Ascending aorta (tissue), 2 donors: Measurements from ENCODE around the gene C16orf54. TPM values are rescaled to one million over a fixed set of nuclear protein-coding genes. Genes with fewer than 3 reads are reported as not detected.
"Not testable (repeated sequence)": the region's sequence is repeated elsewhere in the genome, so short reads cannot be mapped to it uniquely, and the experiment has no call there.

Source experiments
- DNase-seq, 2 donors: peaks; one replicate each; pipeline ENCODE4 v3.0.0-alpha.2; 2019; ENCODE audit warnings: low spot score in 2 of 2
- H3K27ac ChIP-seq, 2 donors: fragments of 200-600 bp; sonication (generic); one replicate each; pipeline ENCODE4 v1.5.1; 2016 to 2017; ENCODE audit warnings: mild to moderate bottlenecking in 1 of 2
- H3K27me3 ChIP-seq: fragments of 200-600 bp; sonication (generic); one replicate; pipeline ENCODE4 v1.5.1; 2017
- H3K36me3 ChIP-seq, 2 donors: fragments of 200-600 bp; sonication (generic); one replicate each; pipeline ENCODE4 v1.5.1; 2016
- H3K4me1 ChIP-seq, 2 donors: fragments of 200-600 bp; sonication (generic); one replicate each; pipeline ENCODE4 v1.5.1; 2016 to 2017; ENCODE audit warnings: mild to moderate bottlenecking in 1 of 2
- H3K4me3 ChIP-seq, 2 donors: fragments of 200-600 bp; sonication (generic); one replicate each; pipeline ENCODE4 v1.5.1; 2016 to 2017; ENCODE audit warnings: mild to moderate bottlenecking in 1 of 2
- H3K9me3 ChIP-seq, 2 donors: fragments of 200-600 bp; sonication (generic); one replicate each; pipeline ENCODE4 v1.5.1; 2016
- CTCF ChIP-seq, 3 experiments: fragments of 200-600 bp in 2 of 3; fragments of 450-650 bp in 1 of 3; sonication (generic) in 2 of 3; IDR thresholded peaks; one replicate each; pipeline ENCODE4 v1.5.1; 2016 to 2019; ENCODE audit warnings: antibody characterized with exemption in 3 of 3, mild to moderate bottlenecking in 1 of 3, moderate library complexity in 1 of 3
- intact Hi-C: fragments of 100-400 bp; cut with DNase I; formaldehyde crosslinking; loops from one replicate; pipeline ENCODE4 v1.15.1; 2023
- total RNA-seq: library from RNA; depleted of rRNA; stranded (reverse); fragments of >200 nt; gene quantifications from one replicate; pipeline ENCODE4 v1.1.0, GENCODE V29; 2016

The C16orf54 gene
- total RNA-seq, 1 donor from 2014 or later = 0.21 TPM

DNA sequence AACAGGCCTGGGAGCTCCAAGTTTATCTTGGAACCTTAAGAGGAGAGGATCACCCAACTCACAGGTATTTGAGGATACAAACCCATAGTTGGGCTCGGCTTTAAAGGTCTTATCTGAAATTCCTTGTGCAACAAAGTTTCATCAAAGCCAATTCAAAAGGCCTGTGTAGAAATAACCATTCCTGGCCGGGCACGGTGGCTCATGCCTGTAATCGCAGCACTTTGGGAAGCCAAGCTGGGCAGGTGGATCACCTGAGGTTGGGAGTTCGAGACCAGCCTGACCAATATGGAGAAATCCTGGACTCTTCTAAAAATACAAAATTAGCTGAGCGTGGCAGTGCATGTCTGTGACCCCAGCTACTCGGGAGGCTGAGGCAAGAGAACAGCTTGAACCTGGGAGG lies 28.7 kb downstream of the C16orf54 start:
- Histone ChIP-seq H3K27me3 (no peaks in the 10 kb centered on the region), H3K27ac (no peak overlapping the region), H3K36me3 (no peaks in the 10 kb centered on the region), H3K4me3 (no peak overlapping the region), H3K9me3 (no peaks in the 10 kb centered on the region), H3K4me1 (no peaks in the 10 kb centered on the region)
- no peak for DNase-seq
- intact Hi-C loops = no loop called here
- no peak for TF ChIP-seq CTCF (IDR thresholded peaks at IDR 0.05)

GRCh38 chr16:29714972-29715371 lies 30.8 kb downstream of the C16orf54 start:
- no peaks in the 10 kb centered on the region for H3K27me3 ChIP-seq
- no peak overlapping the region for H3K27ac ChIP-seq
- H3K9me3 ChIP-seq = no peaks in the 10 kb centered on the region
- no peak overlapping the region for H3K4me3 ChIP-seq
- no peak for TF ChIP-seq CTCF (IDR thresholded peaks at IDR 0.05)
- intact Hi-C loops = no loop called here
- no peaks in the 10 kb centered on the region for H3K36me3 ChIP-seq
- H3K4me1 ChIP-seq = no peaks in the 10 kb centered on the region
- DNase-seq = no peak

GRCh38 chr16:29714396-29714795 lies 31.4 kb downstream of the C16orf54 start:
- H3K9me3 ChIP-seq = no peaks in the 10 kb centered on the region
- no peaks in the 10 kb centered on the region for H3K27me3 ChIP-seq
- H3K4me3 ChIP-seq = no peak overlapping the region
- no peaks in the 10 kb centered on the region for H3K36me3 ChIP-seq
- intact Hi-C loops = no loop called here
- TF ChIP-seq CTCF (IDR thresholded peaks at IDR 0.05) = no peak
- H3K4me1 ChIP-seq = no peaks in the 10 kb centered on the region
- no peak overlapping the region for H3K27ac ChIP-seq
- DNase-seq = no peak

- no peak overlapping the region for H3K4me3 ChIP-seq
- no peak for TF ChIP-seq CTCF (IDR thresholded peaks at IDR 0.05)
- intact Hi-C loops = no loop called here
Measured at GRCh38 chr16:29712809-29713208, 33.0 kb downstream of the C16orf54 start.

GRCh38 chr16:29710227-29711219 lies 35.3 kb downstream of the C16orf54 start:
- no peaks in the 10 kb centered on the region for H3K27me3 ChIP-seq
- H3K4me3 ChIP-seq = peak overlapping the region in 1 of 2 donors; percentile 10
- DNase-seq = no peak
- TF ChIP-seq CTCF (IDR thresholded peaks at IDR 0.05) = peak; percentile 44 to 69 (median 59)
- peak overlapping the region in 1 of 2 donors; percentile 40 for H3K27ac ChIP-seq
- H3K9me3 ChIP-seq = no peaks in the 10 kb centered on the region
- H3K4me1 ChIP-seq = no peaks in the 10 kb centered on the region
- intact Hi-C loops = no loop called here
- H3K36me3 ChIP-seq = no peaks in the 10 kb centered on the region

More at GRCh38 chr16:29712809-29713208, 33.0 kb downstream of the C16orf54 start:
- no peaks in the 10 kb centered on the region for H3K9me3 ChIP-seq
- no peaks in the 10 kb centered on the region for H3K27me3 ChIP-seq
- DNase-seq = no peak
- H3K4me1 ChIP-seq = no peaks in the 10 kb centered on the region
- no peaks in the 10 kb centered on the region for H3K36me3 ChIP-seq
- no peak overlapping the region for H3K27ac ChIP-seq

DNA sequence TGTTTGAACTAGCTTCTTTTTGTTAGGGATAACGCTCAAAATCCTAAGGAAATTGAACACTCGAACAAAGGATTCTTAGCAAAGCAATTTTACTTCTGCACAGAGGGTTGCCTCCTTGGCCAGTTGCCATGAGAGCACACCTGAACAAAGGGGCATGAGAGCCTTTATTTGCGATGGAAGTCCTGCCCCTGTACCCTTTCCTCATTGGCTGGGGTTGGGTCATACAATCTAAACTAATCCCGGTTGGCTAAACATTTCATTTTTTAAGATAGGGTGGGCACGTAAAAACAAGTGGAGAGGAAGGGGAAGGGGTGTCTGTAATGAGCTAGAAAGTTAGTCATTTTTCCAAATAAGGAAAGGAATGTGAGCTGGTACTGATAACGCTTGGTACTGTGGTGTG lies 36.1 kb downstream of the C16orf54 start:
- not testable (repeated sequence) for H3K27ac ChIP-seq, DNase-seq, H3K36me3 ChIP-seq, H3K9me3 ChIP-seq, H3K4me3 ChIP-seq, H3K27me3 ChIP-seq, H3K4me1 ChIP-seq
- intact Hi-C loops = loop anchor here (1.0 kb wide), 1 partner anchor 107 kb away; the partner anchor contains the start of gene PAGR1
